Cardiac septum (tissue), 1 donor: ENCODE results near the gene EPHB4. TPM values are rescaled to one million over a fixed set of nuclear protein-coding genes. Genes with fewer than 3 reads are reported as not detected.
"Not testable (repeated sequence)": the region's sequence is repeated elsewhere in the genome, so short reads cannot be mapped to it uniquely, and the experiment has no call there.

Experiments
- DNase-seq: peaks from one replicate; pipeline ENCODE4 v3.0.0-alpha.2; 2020; ENCODE audit warnings: low spot score
- intact Hi-C: fragments of 100-400 bp; cut with DNase I; formaldehyde crosslinking; loops from one replicate; pipeline ENCODE4 v1.14.0; 2022
- total RNA-seq: library from RNA; stranded (reverse); fragmentation: NEBNext Ultra II Directional; extraction: Animal tissue kit (Norgen Biotek cat#: 25700); gene quantifications from one replicate; pipeline ENCODE4 v1.2.1, GENCODE V29; 2021
- donor health status: DM: no; HTN: no; CAD: no.

The EPHB4 gene
- total RNA-seq, 1 donor from 2014 or later, result 23.9 TPM

GRCh38 chr7:100855515-100855914 is 28.2 kb upstream of the EPHB4 start:
- intact Hi-C loops, result no loop called here
- no peak for DNase-seq

GRCh38 chr7:100854899-100855298 is 27.6 kb upstream of the EPHB4 start:
- intact Hi-C loops, DNase-seq: not testable (repeated sequence)

GRCh38 chr7:100854146-100854895 is 27.0 kb upstream of the EPHB4 start:
- intact Hi-C loops, result no loop called here
- DNase-seq, result no peak

GRCh38 chr7:100852048-100852872 is 24.9 kb upstream of the EPHB4 start, which contains the start of gene SLC12A9:
SLC12A9 (plus strand) TSS chr7:100852713; CDS start chr7:100854198, 1,485 bp downstream.
- intact Hi-C loops, result loop anchor here (1.0 kb wide), 2 partner anchors 53 to 147 kb away; no protein-coding TSS in a partner anchor
- DNase-seq, result peak; percentile 94

- intact Hi-C loops, result no loop called here
- DNase-seq, result no peak
These were observed 20.0 kb upstream of the EPHB4 start for GRCh38 chr7:100847360-100847759.

GRCh38 chr7:100840470-100841100 is 13.3 kb upstream of the EPHB4 start:
- intact Hi-C loops, result no loop called here
- no peak for DNase-seq

GRCh38 chr7:100839361-100839760 is 12.0 kb upstream of the EPHB4 start:
- no peak for DNase-seq
- intact Hi-C loops, result loop anchor here (2.0 to 5.0 kb wide), 3 partner anchors 15 to 37 kb away; partner anchors contain the start of gene TRIP6

GRCh38 chr7:100837099-100837836 is 9.9 kb upstream of the EPHB4 start:
- intact Hi-C loops, result loop anchor here (5.0 kb wide), 1 partner anchor 35 kb away; no protein-coding TSS in a partner anchor
- peak; percentile 96 for DNase-seq

GRCh38 chr7:100836812-100837098 is 9.4 kb upstream of the EPHB4 start:
- intact Hi-C loops, result loop anchor here (5.0 kb wide), 1 partner anchor 34 kb away; no protein-coding TSS in a partner anchor
- DNase-seq, result no peak

- no peak for DNase-seq
- intact Hi-C loops, result loop anchor here (5.0 kb wide), 1 partner anchor 34 kb away; no protein-coding TSS in a partner anchor
These were observed 8.8 kb upstream of the EPHB4 start for GRCh38 chr7:100835903-100836811.

- no peak for DNase-seq
- intact Hi-C loops, result no loop called here
These were observed 4.9 kb upstream of the EPHB4 start for GRCh38 chr7:100832281-100832633.

GRCh38 chr7:100830396-100830795 is 3.1 kb upstream of the EPHB4 start:
- DNase-seq, result no peak
- intact Hi-C loops, result no loop called here

GRCh38 chr7:100829150-100829716 is 1.9 kb upstream of the EPHB4 start:
- intact Hi-C loops, result no loop called here
- DNase-seq, result no peak

GRCh38 chr7:100826514-100827329 is 601 bp downstream of the EPHB4 start:
- intact Hi-C loops, result no loop called here
- no peak for DNase-seq

- DNase-seq, result no peak
- intact Hi-C loops, result loop anchor here (2.0 kb wide), 1 partner anchor 13 kb away; no protein-coding TSS in a partner anchor
These were observed 1.4 kb downstream of the EPHB4 start for GRCh38 chr7:100825751-100826513.

GRCh38 chr7:100825215-100825671 is 2.1 kb downstream of the EPHB4 start:
- DNase-seq, result no peak
- intact Hi-C loops, result loop anchor here (2.0 kb wide), 1 partner anchor 14 kb away; no protein-coding TSS in a partner anchor
